ENCODE results near the gene ARHGEF2.

ARHGEF2 gene

GRCh38 chr1:155904261-155904660 is 74.1 kb downstream of the ARHGEF2 start:
- DNase-seq: no peak

- DNase-seq: no peak
Observed at GRCh38 chr1:155900161-155900560, 78.2 kb downstream of the ARHGEF2 start.

GRCh38 chr1:155899683-155900082 is 78.7 kb downstream of the ARHGEF2 start:
- DNase-seq: no peak

GRCh38 chr1:155898888-155899287 is 79.5 kb downstream of the ARHGEF2 start:
- no peak for DNase-seq

- DNase-seq: no peak
Observed at GRCh38 chr1:155897746-155898145, 80.6 kb downstream of the ARHGEF2 start.

Data from activated naive CD4-positive, alpha-beta T cell treated with Interleukin-2 at 50 U/mL for 16 hours (primary cell).